K562 (cell line): ENCODE measurements around the gene LCNL1.
A peak's percentile ranks its signal among the peaks of the same experiment; 100 is the strongest.

Source experiments
- CBX2 ChIP-seq: fragments of 200-600 bp; sonication (generic); IDR thresholded peaks from one replicate; pipeline ENCODE4 v1.6.1; 2012; ENCODE audit warnings: mild to moderate bottlenecking, low read length, inconsistent platforms; ENCODE audit not compliant: insufficient read depth, poor library complexity, severe bottlenecking
- CEBPG ChIP-seq, 3 experiments: fragments of 200-800 bp in 1 of 3; sonication (Bioruptor generic) in 1 of 3; sonication (generic) in 1 of 3; formaldehyde crosslinking in 1 of 3; IDR thresholded peaks in 2 of 3; conservative IDR thresholded peaks in 1 of 3; 2 replicates each; pipeline versions ENCODE4 v1.6.1 to v1.8.0; 2016 to 2022; ENCODE audit warnings: missing compliant biosample characterization in 2 of 3, missing genetic modification characterization in 2 of 3, mild to moderate bottlenecking in 1 of 3, missing genetic modification reagents in 1 of 3
- NFRKB ChIP-seq: fragments of 450-650 bp; IDR thresholded peaks from 2 replicates; pipeline ENCODE4 v1.6.1; 2016; ENCODE audit warnings: low read depth
- SMAD1 ChIP-seq: fragments of 150-350 bp; IDR thresholded peaks from 2 replicates; pipeline ENCODE4 v1.6.1; 2014; ENCODE audit warnings: low read length, low read depth; ENCODE audit not compliant: partially characterized antibody
- SMARCC2 ChIP-seq: fragments of 450-650 bp; IDR thresholded peaks from 2 replicates; pipeline ENCODE4 v1.6.1; 2017; ENCODE audit warnings: antibody characterized with exemption, moderate library complexity, mild to moderate bottlenecking, low read depth
- TEAD1 ChIP-seq, 2 experiments: fragments of 450-650 bp in 1 of 2; sonication (generic) in 1 of 2; formaldehyde crosslinking; IDR thresholded peaks; 2 replicates each; pipeline versions ENCODE4 v1.4.0 to v1.8.0; 2020 to 2022; ENCODE audit warnings: mild to moderate bottlenecking in 2 of 2, missing genetic modification reagents in 1 of 2
- U2AF2 ChIP-seq: fragments of 200-400 bp; formaldehyde crosslinking; optimal IDR thresholded peaks from 2 replicates; pipeline ENCODE3; 2017; ENCODE audit warnings: low read depth, mild to moderate bottlenecking, low read length
- ZKSCAN3 ChIP-seq: fragments of 250-450 bp; sonication (Bioruptor Pico); IDR thresholded peaks from 2 replicates; pipeline ENCODE4 v1.4.0; 2020
- TF ChIP-seq, protein P1 (sequence below), 3 experiments: IDR thresholded peaks in 2 of 3; conservative IDR thresholded peaks in 1 of 3; 2 replicates each; pipeline ENCODE4 v1.5.1; 2011 to 2012; ENCODE audit warnings: low read length in 3 of 3, mild to moderate bottlenecking in 3 of 3, control low read depth in 2 of 3, improper control_type of control experiment in 1 of 3, inconsistent platforms in 1 of 3, low read depth in 1 of 3, mixed read lengths in 1 of 3, moderate library complexity in 1 of 3; ENCODE audit not compliant: insufficient read depth in 2 of 3
- TF ChIP-seq, protein P2 (sequence below): fragments of 450-650 bp; formaldehyde crosslinking; IDR thresholded peaks from 2 replicates; pipeline ENCODE4 v1.4.0; 2020; ENCODE audit warnings: mild to moderate bottlenecking, moderate library complexity
- TF ChIP-seq, protein P3 (sequence below): sonication (generic); formaldehyde crosslinking; IDR thresholded peaks from 2 replicates; pipeline ENCODE4 v1.9.0; 2022; ENCODE audit warnings: mild to moderate bottlenecking, missing genetic modification reagents
- TF ChIP-seq, protein P4 (sequence below): sonication (generic); formaldehyde crosslinking; IDR thresholded peaks from 2 replicates; pipeline ENCODE4 v1.4.0; 2020; ENCODE audit warnings: mild to moderate bottlenecking, missing genetic modification reagents
- TF ChIP-seq, protein P5 (sequence below): fragments of 450-650 bp; formaldehyde crosslinking; IDR thresholded peaks from 2 replicates; pipeline ENCODE4 v1.4.0; 2022; ENCODE audit warnings: missing genetic modification characterization

DNA sequence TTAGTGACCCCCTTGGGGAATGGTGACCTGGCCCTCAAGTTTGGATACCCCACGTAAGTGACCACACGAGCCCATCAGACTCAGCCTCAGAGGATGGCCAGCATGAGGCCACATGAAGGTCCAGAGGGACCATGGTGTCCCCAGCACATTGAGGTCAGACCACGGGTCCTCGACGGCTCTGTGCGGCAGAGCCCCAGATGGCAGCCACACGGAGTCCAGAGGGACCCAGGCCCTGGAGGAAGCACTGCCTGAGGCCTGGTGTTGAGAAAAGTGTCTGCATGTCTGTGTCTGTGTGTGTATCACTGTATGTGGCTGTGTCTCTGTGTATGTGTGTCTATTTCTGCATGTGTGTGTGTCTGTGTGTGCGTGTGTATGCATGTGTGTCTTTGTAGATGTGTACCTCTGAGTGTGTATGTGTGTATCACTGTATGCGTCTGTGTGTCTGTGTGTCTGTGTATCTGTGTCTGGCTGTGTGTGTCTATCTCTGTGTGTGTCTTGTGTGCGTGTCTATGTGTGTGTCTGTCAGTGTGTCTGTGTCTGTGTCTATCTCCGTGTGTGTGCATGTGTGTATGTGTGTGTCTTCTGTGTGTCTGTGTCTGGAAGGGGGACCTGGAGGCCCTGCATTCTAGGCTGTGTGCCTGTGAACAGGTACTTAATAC is 992 bp downstream of the LCNL1 start:
- TF ChIP-seq, protein P1, sequence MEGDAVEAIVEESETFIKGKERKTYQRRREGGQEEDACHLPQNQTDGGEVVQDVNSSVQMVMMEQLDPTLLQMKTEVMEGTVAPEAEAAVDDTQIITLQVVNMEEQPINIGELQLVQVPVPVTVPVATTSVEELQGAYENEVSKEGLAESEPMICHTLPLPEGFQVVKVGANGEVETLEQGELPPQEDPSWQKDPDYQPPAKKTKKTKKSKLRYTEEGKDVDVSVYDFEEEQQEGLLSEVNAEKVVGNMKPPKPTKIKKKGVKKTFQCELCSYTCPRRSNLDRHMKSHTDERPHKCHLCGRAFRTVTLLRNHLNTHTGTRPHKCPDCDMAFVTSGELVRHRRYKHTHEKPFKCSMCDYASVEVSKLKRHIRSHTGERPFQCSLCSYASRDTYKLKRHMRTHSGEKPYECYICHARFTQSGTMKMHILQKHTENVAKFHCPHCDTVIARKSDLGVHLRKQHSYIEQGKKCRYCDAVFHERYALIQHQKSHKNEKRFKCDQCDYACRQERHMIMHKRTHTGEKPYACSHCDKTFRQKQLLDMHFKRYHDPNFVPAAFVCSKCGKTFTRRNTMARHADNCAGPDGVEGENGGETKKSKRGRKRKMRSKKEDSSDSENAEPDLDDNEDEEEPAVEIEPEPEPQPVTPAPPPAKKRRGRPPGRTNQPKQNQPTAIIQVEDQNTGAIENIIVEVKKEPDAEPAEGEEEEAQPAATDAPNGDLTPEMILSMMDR (IDR thresholded peaks at IDR 0.05 in 2 of 3, conservative IDR thresholded peaks at IDR 0.05 in 1 of 3; ENCODE audit: insufficient read depth in 2 of 3, low read depth in 1 of 3, low read length in 3 of 3), result no peak
- TF ChIP-seq TEAD1 (CRISPR knock-in tag; IDR thresholded peaks at IDR 0.05) (no peak), CBX2 (no peak), SMAD1 (no peak), CEBPG (CRISPR knock-in tag; IDR thresholded peaks at IDR 0.05) (no peak), CEBPG (tag; conservative IDR thresholded peaks at IDR 0.05 in 1 of 2, IDR thresholded peaks at IDR 0.05 in 1 of 2) (no peak), NFRKB (no peak), U2AF2 (no peak), SMARCC2 (no peak), ZKSCAN3 (CRISPR knock-in tag) (no peak)
- TF ChIP-seq, protein P2, sequence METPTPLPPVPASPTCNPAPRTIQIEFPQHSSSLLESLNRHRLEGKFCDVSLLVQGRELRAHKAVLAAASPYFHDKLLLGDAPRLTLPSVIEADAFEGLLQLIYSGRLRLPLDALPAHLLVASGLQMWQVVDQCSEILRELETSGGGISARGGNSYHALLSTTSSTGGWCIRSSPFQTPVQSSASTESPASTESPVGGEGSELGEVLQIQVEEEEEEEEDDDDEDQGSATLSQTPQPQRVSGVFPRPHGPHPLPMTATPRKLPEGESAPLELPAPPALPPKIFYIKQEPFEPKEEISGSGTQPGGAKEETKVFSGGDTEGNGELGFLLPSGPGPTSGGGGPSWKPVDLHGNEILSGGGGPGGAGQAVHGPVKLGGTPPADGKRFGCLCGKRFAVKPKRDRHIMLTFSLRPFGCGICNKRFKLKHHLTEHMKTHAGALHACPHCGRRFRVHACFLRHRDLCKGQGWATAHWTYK (CRISPR knock-in tag), result no peak
- TF ChIP-seq, protein P3, sequence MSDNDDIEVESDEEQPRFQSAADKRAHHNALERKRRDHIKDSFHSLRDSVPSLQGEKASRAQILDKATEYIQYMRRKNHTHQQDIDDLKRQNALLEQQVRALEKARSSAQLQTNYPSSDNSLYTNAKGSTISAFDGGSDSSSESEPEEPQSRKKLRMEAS (CRISPR knock-in tag), result no peak
- TF ChIP-seq, protein P4, sequence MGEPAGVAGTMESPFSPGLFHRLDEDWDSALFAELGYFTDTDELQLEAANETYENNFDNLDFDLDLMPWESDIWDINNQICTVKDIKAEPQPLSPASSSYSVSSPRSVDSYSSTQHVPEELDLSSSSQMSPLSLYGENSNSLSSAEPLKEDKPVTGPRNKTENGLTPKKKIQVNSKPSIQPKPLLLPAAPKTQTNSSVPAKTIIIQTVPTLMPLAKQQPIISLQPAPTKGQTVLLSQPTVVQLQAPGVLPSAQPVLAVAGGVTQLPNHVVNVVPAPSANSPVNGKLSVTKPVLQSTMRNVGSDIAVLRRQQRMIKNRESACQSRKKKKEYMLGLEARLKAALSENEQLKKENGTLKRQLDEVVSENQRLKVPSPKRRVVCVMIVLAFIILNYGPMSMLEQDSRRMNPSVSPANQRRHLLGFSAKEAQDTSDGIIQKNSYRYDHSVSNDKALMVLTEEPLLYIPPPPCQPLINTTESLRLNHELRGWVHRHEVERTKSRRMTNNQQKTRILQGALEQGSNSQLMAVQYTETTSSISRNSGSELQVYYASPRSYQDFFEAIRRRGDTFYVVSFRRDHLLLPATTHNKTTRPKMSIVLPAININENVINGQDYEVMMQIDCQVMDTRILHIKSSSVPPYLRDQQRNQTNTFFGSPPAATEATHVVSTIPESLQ, result no peak
- TF ChIP-seq, protein P5, sequence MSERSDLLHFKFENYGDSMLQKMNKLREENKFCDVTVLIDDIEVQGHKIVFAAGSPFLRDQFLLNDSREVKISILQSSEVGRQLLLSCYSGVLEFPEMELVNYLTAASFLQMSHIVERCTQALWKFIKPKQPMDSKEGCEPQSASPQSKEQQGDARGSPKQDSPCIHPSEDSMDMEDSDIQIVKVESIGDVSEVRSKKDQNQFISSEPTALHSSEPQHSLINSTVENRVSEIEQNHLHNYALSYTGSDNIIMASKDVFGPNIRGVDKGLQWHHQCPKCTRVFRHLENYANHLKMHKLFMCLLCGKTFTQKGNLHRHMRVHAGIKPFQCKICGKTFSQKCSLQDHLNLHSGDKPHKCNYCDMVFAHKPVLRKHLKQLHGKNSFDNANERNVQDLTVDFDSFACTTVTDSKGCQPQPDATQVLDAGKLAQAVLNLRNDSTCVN (CRISPR knock-in tag), result peak; percentile 85; the same call in 1 of the 2 replicates
